NK-92 (cell line): Measurements from ENCODE around the gene PAX9.

ENCODE experiments used
- DNase-seq: peaks from one replicate; lab custom pipeline; 2025; ENCODE audit not compliant: unreplicated experiment; lab: John Stamatoyannopoulos, UW

The PAX9 gene

DNA sequence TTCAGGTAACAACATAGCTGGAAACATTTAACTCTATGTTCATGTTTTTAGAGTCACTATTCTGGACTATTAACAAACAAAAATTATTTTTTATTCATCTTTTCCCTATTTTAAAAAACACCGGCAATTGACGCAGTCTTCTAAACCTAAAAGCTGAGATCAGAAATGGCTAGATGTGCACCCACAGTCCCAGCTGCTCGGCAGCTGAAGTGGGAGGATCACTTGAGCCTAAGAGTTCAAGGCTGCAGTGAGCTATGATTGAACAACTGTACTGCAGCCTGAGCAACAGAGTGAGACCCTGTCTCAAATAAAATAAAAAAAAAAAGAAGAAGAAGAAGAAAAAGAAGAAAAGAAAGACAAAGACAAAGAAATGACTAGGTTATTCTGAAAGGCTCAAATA is 64.5 kb downstream of the PAX9 start:
- no peak for DNase-seq
